Activated T-helper 2 cell treated with anti-CD3 and anti-CD28 coated beads, Interferon-gamma antibody, Interleukin-2, Interleukin-4, amounts not matched to agents 10 μg/mL and 5 μg/mL and 100 μg/mL, durations not matched to agents 14 hours and 24 hours and 36 hours (primary cell): Measurements from ENCODE around the gene NSL1. TPM values are rescaled to one million over a fixed set of nuclear protein-coding genes. Genes with fewer than 3 reads are reported as not detected.

Source experiments
- DNase-seq: peaks from one replicate; pipeline ENCODE4 v3.0.0; 2021; ENCODE audit warnings: low spot score
- H3K27ac Mint-ChIP-seq: one replicate; pipeline ENCODE4 v1.8.0; 2021; ENCODE audit warnings: mixed read lengths
- H3K27me3 Mint-ChIP-seq: one replicate; pipeline ENCODE4 v1.8.0; 2021; ENCODE audit warnings: low read depth, mixed read lengths
- H3K36me3 Mint-ChIP-seq: one replicate; pipeline ENCODE4 v1.8.0; 2021; ENCODE audit warnings: low read depth, mixed read lengths
- H3K4me1 Mint-ChIP-seq: one replicate; pipeline ENCODE4 v1.8.0; 2021; ENCODE audit warnings: low read depth, mixed read lengths
- H3K4me3 Mint-ChIP-seq: one replicate; pipeline ENCODE4 v1.8.0; 2021; ENCODE audit warnings: low read depth, mild to moderate bottlenecking, moderate library complexity, mixed read lengths
- H3K9me3 Mint-ChIP-seq: one replicate; pipeline ENCODE4 v1.8.0; 2021; ENCODE audit warnings: mixed read lengths
- intact Hi-C: fragments of 100-400 bp; cut with micrococcal nuclease; formaldehyde crosslinking; loops from one replicate; pipeline ENCODE4 v1.15.1; 2023
- total RNA-seq: library from RNA; stranded (reverse); gene quantifications from 2 replicates; pipeline ENCODE4 v1.2.3, GENCODE V29; 2022

Gene NSL1
- total RNA-seq, 1 donor from 2014 or later: 45.4 TPM

GRCh38 chr1:212683357-212683722 lies 108.2 kb downstream of the NSL1 start:
- no peak for DNase-seq
- Mint-ChIP-seq H3K27me3 (no peaks in the 10 kb centered on the region), H3K27ac (peak overlapping the region; percentile 88), H3K4me3 (peak overlapping the region; percentile 41), H3K4me1 (peaks cover 62% of the 10 kb centered on the region), H3K9me3 (no peaks in the 10 kb centered on the region), H3K36me3 (peaks cover 6% of the 10 kb centered on the region)
- intact Hi-C loops: loop anchor here (1.0 kb wide), 2 partner anchors 8 to 16 kb away; no protein-coding TSS in a partner anchor

- intact Hi-C loops: loop anchor here (1.0 kb wide), 1 partner anchor 17 kb away; no protein-coding TSS in a partner anchor
- no peak overlapping the region for H3K4me3 Mint-ChIP-seq
- no peaks in the 10 kb centered on the region for H3K9me3 Mint-ChIP-seq
- H3K36me3 Mint-ChIP-seq: peaks cover 6% of the 10 kb centered on the region
- peaks cover 66% of the 10 kb centered on the region for H3K4me1 Mint-ChIP-seq
- no peak for DNase-seq
- peak overlapping the region; percentile 48 for H3K27ac Mint-ChIP-seq
- no peaks in the 10 kb centered on the region for H3K27me3 Mint-ChIP-seq
Observed at GRCh38 chr1:212680680-212681389, 110.7 kb downstream of the NSL1 start.

GRCh38 chr1:212678456-212679410 lies 112.8 kb downstream of the NSL1 start:
- no peaks in the 10 kb centered on the region for H3K9me3 Mint-ChIP-seq
- peaks cover under 1% of the 10 kb centered on the region for H3K36me3 Mint-ChIP-seq
- DNase-seq: no peak
- peak overlapping the region; percentile 95 for H3K27ac Mint-ChIP-seq
- intact Hi-C loops: loop anchor here (1.0 kb wide), 3 partner anchors 34 to 113 kb away; no protein-coding TSS in a partner anchor
- H3K4me3 Mint-ChIP-seq: no peak overlapping the region
- H3K27me3 Mint-ChIP-seq: no peaks in the 10 kb centered on the region
- H3K4me1 Mint-ChIP-seq: peaks cover 56% of the 10 kb centered on the region

- no peak for DNase-seq
- Mint-ChIP-seq H3K27me3 (no peaks in the 10 kb centered on the region), H3K27ac (peak overlapping the region; percentile 95), H3K36me3 (no peaks in the 10 kb centered on the region), H3K4me3 (no peak overlapping the region), H3K9me3 (no peaks in the 10 kb centered on the region), H3K4me1 (peaks cover 44% of the 10 kb centered on the region)
- intact Hi-C loops: no loop called here
Observed at GRCh38 chr1:212677573-212677972, 114.0 kb downstream of the NSL1 start.

- H3K27me3 Mint-ChIP-seq: no peaks in the 10 kb centered on the region
- no peak for DNase-seq
- no peak overlapping the region for H3K27ac Mint-ChIP-seq
- H3K36me3 Mint-ChIP-seq: no peaks in the 10 kb centered on the region
- intact Hi-C loops: no loop called here
- no peaks in the 10 kb centered on the region for H3K9me3 Mint-ChIP-seq
- H3K4me3 Mint-ChIP-seq: no peak overlapping the region
- H3K4me1 Mint-ChIP-seq: peaks cover 45% of the 10 kb centered on the region
Observed at GRCh38 chr1:212677136-212677535, 114.4 kb downstream of the NSL1 start.

Other genes with a start within 250 kb of the NSL1 start
- gene ATF3, start 183.0 kb downstream of the NSL1 start, total RNA-seq: 17.9 and 23.9 TPM in 2 replicates
- gene BATF3, start 91.9 kb downstream of the NSL1 start, total RNA-seq: 246 and 249 TPM in 2 replicates
- 16.7 and 18.7 TPM in 2 replicates for gene TATDN3, start 117 bp upstream of the NSL1 start, total RNA-seq
- 0.41 TPM in 1 of 2 replicates, not detected in the other for gene SPATA45, start 55.9 kb upstream of the NSL1 start, total RNA-seq
- gene FLVCR1, start 66.5 kb upstream of the NSL1 start, total RNA-seq: 23.0 and 24.3 TPM in 2 replicates
- gene VASH2, start 158.8 kb upstream of the NSL1 start, total RNA-seq: 1.3 and 1.8 TPM in 2 replicates
- gene ANGEL2, start 224.1 kb upstream of the NSL1 start, total RNA-seq: 46.2 and 46.3 TPM in 2 replicates